ENCODE data around the gene LAMP5.

Gene LAMP5

GRCh38 chr20:9514461-9515213, at the start of gene LAMP5:
Gene LAMP5 (plus strand): TSS chr20:9514590. CDS start chr20:9514853, 263 bp downstream.
- peak; percentile 56 for DNase-seq

GRCh38 chr20:9467995-9468394, 46.4 kb upstream of the LAMP5 start:
- DNase-seq, result peak; percentile 37

- DNase-seq, result no peak
Observed at GRCh38 chr20:9474835-9475415, 39.5 kb upstream of the LAMP5 start.

GRCh38 chr20:9475456-9475855, 38.9 kb upstream of the LAMP5 start:
- DNase-seq, result no peak

GRCh38 chr20:9476174-9476573, 38.2 kb upstream of the LAMP5 start:
- no peak for DNase-seq

- DNase-seq, result no peak
Observed at GRCh38 chr20:9476637-9477036, 37.8 kb upstream of the LAMP5 start.

- no peak for DNase-seq
Observed at GRCh38 chr20:9478771-9479170, 35.6 kb upstream of the LAMP5 start.

- no peak for DNase-seq
Observed at GRCh38 chr20:9480066-9480465, 34.3 kb upstream of the LAMP5 start.

GRCh38 chr20:9482180-9482579, 32.2 kb upstream of the LAMP5 start:
- no peak for DNase-seq

- no peak for DNase-seq
Observed at GRCh38 chr20:9483131-9483530, 31.3 kb upstream of the LAMP5 start.

- DNase-seq, result no peak
Observed at GRCh38 chr20:9485614-9486340, 28.6 kb upstream of the LAMP5 start.

- DNase-seq, result no peak
Observed at GRCh38 chr20:9487231-9487630, 27.2 kb upstream of the LAMP5 start.

- no peak for DNase-seq
Observed at GRCh38 chr20:9488063-9488462, 26.3 kb upstream of the LAMP5 start.

GRCh38 chr20:9490161-9490560, 24.2 kb upstream of the LAMP5 start:
- DNase-seq, result no peak

- no peak for DNase-seq
Observed at GRCh38 chr20:9490631-9491030, 23.8 kb upstream of the LAMP5 start.

GRCh38 chr20:9491324-9491723, 23.1 kb upstream of the LAMP5 start:
- DNase-seq, result no peak

- DNase-seq, result no peak
Observed at GRCh38 chr20:9492067-9492466, 22.3 kb upstream of the LAMP5 start.

GRCh38 chr20:9493803-9494202, 20.6 kb upstream of the LAMP5 start:
- no peak for DNase-seq

- no peak for DNase-seq
Observed at GRCh38 chr20:9495701-9496100, 18.7 kb upstream of the LAMP5 start.

GRCh38 chr20:9496155-9496554, 18.2 kb upstream of the LAMP5 start:
- no peak for DNase-seq

- DNase-seq, result no peak
Observed at GRCh38 chr20:9498322-9498721, 16.1 kb upstream of the LAMP5 start.

GRCh38 chr20:9499126-9499899, 15.1 kb upstream of the LAMP5 start:
- no peak for DNase-seq

- DNase-seq, result peak; percentile 40
Observed at GRCh38 chr20:9500121-9500520, 14.3 kb upstream of the LAMP5 start.

Data from hematopoietic multipotent progenitor cell treated with erythropoietin and hydrocortisone succinate and interleukin-3 and kit ligand, for 4 days (in vitro differentiated cells).